MM.1S (cell line): ENCODE measurements around the gene DHH.

Source experiments
- CTCF ChIP-seq: fragments of 300-600 bp; sonication (generic); IDR thresholded peaks from 2 replicates; pipeline ENCODE4 v1.5.1; 2016; ENCODE audit warnings: antibody characterized with exemption, low read length, mixed read lengths
- EZH2 ChIP-seq: fragments of 300-600 bp; sonication (generic); optimal IDR thresholded peaks from 2 replicates; pipeline ENCODE3; 2017; ENCODE audit warnings: low read depth, mild to moderate bottlenecking, antibody characterized with exemption, low read length, mixed read lengths

GRCh38 chr12:49049566-49050224, 44.9 kb downstream of the DHH start:
- TF ChIP-seq CTCF: no peak
- TF ChIP-seq EZH2: no peak
